ENCODE results near the gene TRIM42. TPM values are rescaled to one million over a fixed set of nuclear protein-coding genes. Genes with fewer than 3 reads are reported as not detected.
A peak's percentile ranks its signal among the peaks of the same experiment; 100 is the strongest.

TRIM42 gene
- total and polyA plus RNA-seq, 9 of the 15 experiments (the other 6 are each of a cell fraction or from before 2014, with no cell fraction given): not detected

GRCh38 chr3:140736863-140737460, 59.1 kb downstream of the TRIM42 start:
- H3K79me2 ChIP-seq (ENCODE audit: control insufficient read depth, insufficient read depth, low read length): no peaks in the 10 kb centered on the region
- H3K9me3 ChIP-seq (replicated peaks; ENCODE audit: control insufficient read depth, insufficient read depth, low read depth, low read length): no peaks in the 10 kb centered on the region
- in situ Hi-C loops (cut with MboI) (no loop called here), intact Hi-C loops (cut with micrococcal nuclease) (no loop called here)
- peaks cover 0 to 4% of the 10 kb centered on the region in 2 experiments; a peak in 2 of 5 replicates for H3K27me3 ChIP-seq (ENCODE audit: control insufficient read depth in 2 of 2, insufficient read depth in 2 of 2, low read length in 2 of 2)
- FAIRE-seq (peak; percentile 64), ATAC-seq (peak; percentile 70; the same call in 2 of the 3 replicates), DNase-seq (ENCODE audit: extremely low read depth in 1 of 4, low spot score in 3 of 4) (peak; percentile 33 to 49 (median 38))
- no peak overlapping the region for H3K4me2 ChIP-seq (ENCODE audit: insufficient read depth, low read length)
- H3K36me3 ChIP-seq (ENCODE audit: control insufficient read depth, insufficient read depth, low read length): no peaks in the 10 kb centered on the region
- 0% methylated on average over 5 of the region's 5 CpGs for WGBS (ENCODE audit: insufficient coverage, low coverage, missing lambda C conversion rate)
- H3K27ac ChIP-seq (ENCODE audit: extremely low read depth, low read depth, low read length): no peak overlapping the region
- no peaks in the 10 kb centered on the region for H4K20me1 ChIP-seq (replicated peaks; ENCODE audit: control insufficient read depth, insufficient read depth, low read length)
- no peak overlapping the region for H3K9ac ChIP-seq (ENCODE audit: insufficient read depth in 1 of 2, low read depth in 2 of 2, low read length in 2 of 2)
- H2AFZ ChIP-seq (ENCODE audit: low read depth, low read length): no peak overlapping the region
- H3K4me3 ChIP-seq: no peak overlapping the region
- no peaks in the 10 kb centered on the region for H3K4me1 ChIP-seq (replicated peaks in 1 of 2; ENCODE audit: control insufficient read depth in 2 of 2, insufficient read depth in 2 of 2, low read length in 2 of 2)
- ChIA-PET CTCF (ENCODE audit: low intra/inter-chr PET ratio) (no interaction called here), POLR2A (interaction anchor here (0.8 kb wide), 1 partner anchor 18 kb away, joined by 3 read pairs; no protein-coding TSS in a partner anchor)
- H3K9me1 ChIP-seq (ENCODE audit: control insufficient read depth, insufficient read depth, low read length): no peaks in the 10 kb centered on the region
- BruUV-seq (replicated peaks): no TSS peak
- 0 out of 2 replicates have a peak, but pooled peaks have one; percentile 21 for TF ChIP-seq DEAF1 (CRISPR knock-in tag; IDR thresholded peaks at IDR 0.05)
- TF ChIP-seq ZFP36 (IDR thresholded peaks at IDR 0.05; ENCODE audit: low read depth, low read length, partially characterized antibody): no peak
- TF ChIP-seq, protein P1, sequence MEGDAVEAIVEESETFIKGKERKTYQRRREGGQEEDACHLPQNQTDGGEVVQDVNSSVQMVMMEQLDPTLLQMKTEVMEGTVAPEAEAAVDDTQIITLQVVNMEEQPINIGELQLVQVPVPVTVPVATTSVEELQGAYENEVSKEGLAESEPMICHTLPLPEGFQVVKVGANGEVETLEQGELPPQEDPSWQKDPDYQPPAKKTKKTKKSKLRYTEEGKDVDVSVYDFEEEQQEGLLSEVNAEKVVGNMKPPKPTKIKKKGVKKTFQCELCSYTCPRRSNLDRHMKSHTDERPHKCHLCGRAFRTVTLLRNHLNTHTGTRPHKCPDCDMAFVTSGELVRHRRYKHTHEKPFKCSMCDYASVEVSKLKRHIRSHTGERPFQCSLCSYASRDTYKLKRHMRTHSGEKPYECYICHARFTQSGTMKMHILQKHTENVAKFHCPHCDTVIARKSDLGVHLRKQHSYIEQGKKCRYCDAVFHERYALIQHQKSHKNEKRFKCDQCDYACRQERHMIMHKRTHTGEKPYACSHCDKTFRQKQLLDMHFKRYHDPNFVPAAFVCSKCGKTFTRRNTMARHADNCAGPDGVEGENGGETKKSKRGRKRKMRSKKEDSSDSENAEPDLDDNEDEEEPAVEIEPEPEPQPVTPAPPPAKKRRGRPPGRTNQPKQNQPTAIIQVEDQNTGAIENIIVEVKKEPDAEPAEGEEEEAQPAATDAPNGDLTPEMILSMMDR (IDR thresholded peaks at IDR 0.05 in 2 of 3, conservative IDR thresholded peaks at IDR 0.05 in 1 of 3; ENCODE audit: insufficient read depth in 2 of 3, low read depth in 1 of 3, low read length in 3 of 3): peak; percentile 52 to 69 (median 62); a peak in 5 of 6 replicates
- TF ChIP-seq, protein P2, sequence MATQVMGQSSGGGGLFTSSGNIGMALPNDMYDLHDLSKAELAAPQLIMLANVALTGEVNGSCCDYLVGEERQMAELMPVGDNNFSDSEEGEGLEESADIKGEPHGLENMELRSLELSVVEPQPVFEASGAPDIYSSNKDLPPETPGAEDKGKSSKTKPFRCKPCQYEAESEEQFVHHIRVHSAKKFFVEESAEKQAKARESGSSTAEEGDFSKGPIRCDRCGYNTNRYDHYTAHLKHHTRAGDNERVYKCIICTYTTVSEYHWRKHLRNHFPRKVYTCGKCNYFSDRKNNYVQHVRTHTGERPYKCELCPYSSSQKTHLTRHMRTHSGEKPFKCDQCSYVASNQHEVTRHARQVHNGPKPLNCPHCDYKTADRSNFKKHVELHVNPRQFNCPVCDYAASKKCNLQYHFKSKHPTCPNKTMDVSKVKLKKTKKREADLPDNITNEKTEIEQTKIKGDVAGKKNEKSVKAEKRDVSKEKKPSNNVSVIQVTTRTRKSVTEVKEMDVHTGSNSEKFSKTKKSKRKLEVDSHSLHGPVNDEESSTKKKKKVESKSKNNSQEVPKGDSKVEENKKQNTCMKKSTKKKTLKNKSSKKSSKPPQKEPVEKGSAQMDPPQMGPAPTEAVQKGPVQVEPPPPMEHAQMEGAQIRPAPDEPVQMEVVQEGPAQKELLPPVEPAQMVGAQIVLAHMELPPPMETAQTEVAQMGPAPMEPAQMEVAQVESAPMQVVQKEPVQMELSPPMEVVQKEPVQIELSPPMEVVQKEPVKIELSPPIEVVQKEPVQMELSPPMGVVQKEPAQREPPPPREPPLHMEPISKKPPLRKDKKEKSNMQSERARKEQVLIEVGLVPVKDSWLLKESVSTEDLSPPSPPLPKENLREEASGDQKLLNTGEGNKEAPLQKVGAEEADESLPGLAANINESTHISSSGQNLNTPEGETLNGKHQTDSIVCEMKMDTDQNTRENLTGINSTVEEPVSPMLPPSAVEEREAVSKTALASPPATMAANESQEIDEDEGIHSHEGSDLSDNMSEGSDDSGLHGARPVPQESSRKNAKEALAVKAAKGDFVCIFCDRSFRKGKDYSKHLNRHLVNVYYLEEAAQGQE (IDR thresholded peaks at IDR 0.05; ENCODE audit: borderline replicate concordance): peak; percentile 51; the same call in 1 of the 2 replicates
- TF ChIP-seq, protein P2 (CRISPR knock-in tag; IDR thresholded peaks at IDR 0.05; ENCODE audit: low read depth): no peak
- TF ChIP-seq FOXO4 (CRISPR knock-in tag; IDR thresholded peaks at IDR 0.05): no peak
- peak; percentile 60 for TF ChIP-seq SMC3 (conservative IDR thresholded peaks at IDR 0.05; ENCODE audit: insufficient read depth, low read depth, low read length)

Measured in K562 (cell line).